ENCODE data around the gene RSRP1. TPM values are rescaled to one million over a fixed set of nuclear protein-coding genes. Genes with fewer than 3 reads are reported as not detected.

The RSRP1 gene
- total and polyA plus RNA-seq, 12 donors: 22.8 to 663 (median 107) TPM

GRCh38 chr1:25194054-25194453 is 53.2 kb downstream of the RSRP1 start:
- no peaks in the 10 kb centered on the region for H3K27me3 ChIP-seq
- peak overlapping the region in 2 of 5 donors; percentile 49 to 71 for H3K27ac ChIP-seq
- DNase-seq: no peak
- H3K4me3 ChIP-seq: no peak overlapping the region
- no peak for TF ChIP-seq POLR2A (IDR thresholded peaks at IDR 0.05)
- TF ChIP-seq, protein P1, sequence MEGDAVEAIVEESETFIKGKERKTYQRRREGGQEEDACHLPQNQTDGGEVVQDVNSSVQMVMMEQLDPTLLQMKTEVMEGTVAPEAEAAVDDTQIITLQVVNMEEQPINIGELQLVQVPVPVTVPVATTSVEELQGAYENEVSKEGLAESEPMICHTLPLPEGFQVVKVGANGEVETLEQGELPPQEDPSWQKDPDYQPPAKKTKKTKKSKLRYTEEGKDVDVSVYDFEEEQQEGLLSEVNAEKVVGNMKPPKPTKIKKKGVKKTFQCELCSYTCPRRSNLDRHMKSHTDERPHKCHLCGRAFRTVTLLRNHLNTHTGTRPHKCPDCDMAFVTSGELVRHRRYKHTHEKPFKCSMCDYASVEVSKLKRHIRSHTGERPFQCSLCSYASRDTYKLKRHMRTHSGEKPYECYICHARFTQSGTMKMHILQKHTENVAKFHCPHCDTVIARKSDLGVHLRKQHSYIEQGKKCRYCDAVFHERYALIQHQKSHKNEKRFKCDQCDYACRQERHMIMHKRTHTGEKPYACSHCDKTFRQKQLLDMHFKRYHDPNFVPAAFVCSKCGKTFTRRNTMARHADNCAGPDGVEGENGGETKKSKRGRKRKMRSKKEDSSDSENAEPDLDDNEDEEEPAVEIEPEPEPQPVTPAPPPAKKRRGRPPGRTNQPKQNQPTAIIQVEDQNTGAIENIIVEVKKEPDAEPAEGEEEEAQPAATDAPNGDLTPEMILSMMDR (IDR thresholded peaks at IDR 0.05): no peak
- H3K36me3 ChIP-seq (replicated peaks in 1 of 2): no peaks in the 10 kb centered on the region
- H3K4me1 ChIP-seq (replicated peaks in 1 of 2): peaks cover 0 to 8% of the 10 kb centered on the region in 2 donors
- H3K9me3 ChIP-seq (replicated peaks in 1 of 3): no peaks in the 10 kb centered on the region
- WGBS, 4 donors: 75 to 84% (median 78%) methylated on average over 8 of the region's 8 CpGs
- intact Hi-C loops (cut with DNase I): no loop called here

- DNase-seq: no peak
- Histone ChIP-seq H3K9me3 (replicated peaks in 1 of 3) (no peaks in the 10 kb centered on the region), H3K27me3 (no peaks in the 10 kb centered on the region), H3K4me3 (no peak overlapping the region), H3K4me1 (replicated peaks in 1 of 2) (peaks cover 0 to 8% of the 10 kb centered on the region in 2 donors), H3K27ac (no peak overlapping the region), H3K36me3 (replicated peaks in 1 of 2) (no peaks in the 10 kb centered on the region)
- intact Hi-C loops (cut with DNase I): no loop called here
- TF ChIP-seq POLR2A (IDR thresholded peaks at IDR 0.05): no peak
- TF ChIP-seq, protein P1 (IDR thresholded peaks at IDR 0.05): no peak
- WGBS, 4 donors: 75 to 81% (median 78%) methylated on average over 9 of the region's 9 CpGs
Observed at GRCh38 chr1:25193229-25193628, 54.0 kb downstream of the RSRP1 start.

Other genes starting within 250 kb of the RSRP1 start
- gene SYF2, start 15.0 kb downstream of the RSRP1 start, total RNA-seq: 10 to 100 TPM; 34.8 to 71.8 (median 53.8) TPM
- 10 to 100 TPM; 72.4 to 86.3 (median 76.2) TPM for gene SYF2, start 15.0 kb downstream of the RSRP1 start, polyA plus RNA-seq
- gene RHD, start 25.1 kb upstream of the RSRP1 start, total RNA-seq: under 1 TPM in 3 of 9 donors, not detected in 6; 0.23 to 0.94 (median 0.69) TPM
- under 1 TPM in 2 of 3 donors, not detected in 1; 0.05 to 0.07 TPM for gene RHD, start 25.1 kb upstream of the RSRP1 start, polyA plus RNA-seq
- gene TMEM50A, start 90.9 kb upstream of the RSRP1 start, total RNA-seq: 100 to 1,000 TPM in 8 of 9 donors, 10 to 100 TPM in 1; 85.2 to 230 (median 154) TPM
- gene TMEM50A, start 90.9 kb upstream of the RSRP1 start, polyA plus RNA-seq: 100 to 1,000 TPM in 2 of 3 donors, 10 to 100 TPM in 1; 77.5 to 177 (median 154) TPM
- 1 to 10 TPM in 4 of 9 donors, under 1 TPM in 1, not detected in 4; 0.61 to 4.0 (median 1.1) TPM for gene RHCE, start 173.4 kb upstream of the RSRP1 start, total RNA-seq
- gene RHCE, start 173.4 kb upstream of the RSRP1 start, polyA plus RNA-seq: under 1 TPM in 2 of 3 donors, not detected in 1; 0.59 to 0.71 TPM
- gene MACO1, start 183.4 kb upstream of the RSRP1 start, total RNA-seq: 10 to 100 TPM; 25.2 to 48.4 (median 30.7) TPM
- 10 to 100 TPM; 15.1 to 45.4 (median 20.7) TPM for gene MACO1, start 183.4 kb upstream of the RSRP1 start, polyA plus RNA-seq

Data from adrenal gland (tissue), 12 donors.